ENCODE measurements around the gene MARCKS.

The MARCKS gene

GRCh38 chr6:113871975-113872374 is 14.8 kb downstream of the MARCKS start:
- H3K9me3 ChIP-seq (ENCODE audit: control insufficient read depth, insufficient read depth, low read length) = no peaks in the 10 kb centered on the region
- H3K36me3 ChIP-seq (ENCODE audit: control insufficient read depth, insufficient read depth, low read length) = no peaks in the 10 kb centered on the region
- H3K4me3 ChIP-seq (ENCODE audit: low read depth, low read length) = no peak overlapping the region
- H3K9ac ChIP-seq (ENCODE audit: low read depth, low read length) = no peak overlapping the region
- no peaks in the 10 kb centered on the region for H3K4me1 ChIP-seq (ENCODE audit: control insufficient read depth, insufficient read depth, low read length)
- H3K27me3 ChIP-seq (ENCODE audit: control insufficient read depth, insufficient read depth, low read length) = no peaks in the 10 kb centered on the region

GRCh38 chr6:113873043-113873667 is 16.0 kb downstream of the MARCKS start:
- H3K9ac ChIP-seq (ENCODE audit: low read depth, low read length) = no peak overlapping the region

GRCh38 chr6:113875470-113875869 is 18.3 kb downstream of the MARCKS start:
- H3K9me3 ChIP-seq (ENCODE audit: control insufficient read depth, insufficient read depth, low read length) = no peaks in the 10 kb centered on the region
- no peak overlapping the region for H3K4me3 ChIP-seq (ENCODE audit: low read depth, low read length)
- H3K27me3 ChIP-seq (ENCODE audit: control insufficient read depth, insufficient read depth, low read length) = no peaks in the 10 kb centered on the region
- H3K36me3 ChIP-seq (ENCODE audit: control insufficient read depth, insufficient read depth, low read length) = no peaks in the 10 kb centered on the region
- no peak overlapping the region for H3K9ac ChIP-seq (ENCODE audit: low read depth, low read length)
- H3K4me1 ChIP-seq (ENCODE audit: control insufficient read depth, insufficient read depth, low read length) = no peaks in the 10 kb centered on the region

More at GRCh38 chr6:113873043-113873667, 16.0 kb downstream of the MARCKS start:
- H3K27me3 ChIP-seq (ENCODE audit: control insufficient read depth, insufficient read depth, low read length) = no peaks in the 10 kb centered on the region
- no peaks in the 10 kb centered on the region for H3K4me1 ChIP-seq (ENCODE audit: control insufficient read depth, insufficient read depth, low read length)
- no peaks in the 10 kb centered on the region for H3K9me3 ChIP-seq (ENCODE audit: control insufficient read depth, insufficient read depth, low read length)
- no peak overlapping the region for H3K4me3 ChIP-seq (ENCODE audit: low read depth, low read length)
- H3K36me3 ChIP-seq (ENCODE audit: control insufficient read depth, insufficient read depth, low read length) = no peaks in the 10 kb centered on the region

- H3K27me3 ChIP-seq (ENCODE audit: control insufficient read depth, insufficient read depth, low read length) = no peaks in the 10 kb centered on the region
- H3K9ac ChIP-seq (ENCODE audit: low read depth, low read length) = no peak overlapping the region
- no peaks in the 10 kb centered on the region for H3K9me3 ChIP-seq (ENCODE audit: control insufficient read depth, insufficient read depth, low read length)
- H3K4me1 ChIP-seq (ENCODE audit: control insufficient read depth, insufficient read depth, low read length) = no peaks in the 10 kb centered on the region
- no peaks in the 10 kb centered on the region for H3K36me3 ChIP-seq (ENCODE audit: control insufficient read depth, insufficient read depth, low read length)
- no peak overlapping the region for H3K4me3 ChIP-seq (ENCODE audit: low read depth, low read length)
These were observed 19.6 kb downstream of the MARCKS start for GRCh38 chr6:113876695-113877094.

- Histone ChIP-seq H3K4me3 (ENCODE audit: low read depth, low read length) (no peak overlapping the region), H3K36me3 (ENCODE audit: control insufficient read depth, insufficient read depth, low read length) (no peaks in the 10 kb centered on the region), H3K4me1 (ENCODE audit: control insufficient read depth, insufficient read depth, low read length) (no peaks in the 10 kb centered on the region), H3K9me3 (ENCODE audit: control insufficient read depth, insufficient read depth, low read length) (no peaks in the 10 kb centered on the region), H3K9ac (ENCODE audit: low read depth, low read length) (no peak overlapping the region), H3K27me3 (ENCODE audit: control insufficient read depth, insufficient read depth, low read length) (no peaks in the 10 kb centered on the region)
These were observed 22.3 kb downstream of the MARCKS start for GRCh38 chr6:113879186-113880096.

- Histone ChIP-seq H3K4me3 (ENCODE audit: low read depth, low read length) (no peak overlapping the region), H3K9ac (ENCODE audit: low read depth, low read length) (no peak overlapping the region), H3K36me3 (ENCODE audit: control insufficient read depth, insufficient read depth, low read length) (no peaks in the 10 kb centered on the region), H3K4me1 (ENCODE audit: control insufficient read depth, insufficient read depth, low read length) (no peaks in the 10 kb centered on the region), H3K9me3 (ENCODE audit: control insufficient read depth, insufficient read depth, low read length) (no peaks in the 10 kb centered on the region), H3K27me3 (ENCODE audit: control insufficient read depth, insufficient read depth, low read length) (no peaks in the 10 kb centered on the region)
These were observed 24.4 kb downstream of the MARCKS start for GRCh38 chr6:113881478-113881980.

GRCh38 chr6:113882336-113883022 is 25.3 kb downstream of the MARCKS start:
- no peaks in the 10 kb centered on the region for H3K4me1 ChIP-seq (ENCODE audit: control insufficient read depth, insufficient read depth, low read length)
- no peaks in the 10 kb centered on the region for H3K36me3 ChIP-seq (ENCODE audit: control insufficient read depth, insufficient read depth, low read length)
- H3K9ac ChIP-seq (ENCODE audit: low read depth, low read length) = no peak overlapping the region
- H3K27me3 ChIP-seq (ENCODE audit: control insufficient read depth, insufficient read depth, low read length) = no peaks in the 10 kb centered on the region
- no peak overlapping the region for H3K4me3 ChIP-seq (ENCODE audit: low read depth, low read length)
- H3K9me3 ChIP-seq (ENCODE audit: control insufficient read depth, insufficient read depth, low read length) = no peaks in the 10 kb centered on the region

GRCh38 chr6:113884011-113884410 is 26.9 kb downstream of the MARCKS start:
- Histone ChIP-seq H3K36me3 (ENCODE audit: control insufficient read depth, insufficient read depth, low read length) (no peaks in the 10 kb centered on the region), H3K4me1 (ENCODE audit: control insufficient read depth, insufficient read depth, low read length) (no peaks in the 10 kb centered on the region), H3K27me3 (ENCODE audit: control insufficient read depth, insufficient read depth, low read length) (no peaks in the 10 kb centered on the region), H3K9me3 (ENCODE audit: control insufficient read depth, insufficient read depth, low read length) (no peaks in the 10 kb centered on the region), H3K4me3 (ENCODE audit: low read depth, low read length) (no peak overlapping the region), H3K9ac (ENCODE audit: low read depth, low read length) (no peak overlapping the region)

- Histone ChIP-seq H3K4me1 (ENCODE audit: control insufficient read depth, insufficient read depth, low read length) (no peaks in the 10 kb centered on the region), H3K9ac (ENCODE audit: low read depth, low read length) (no peak overlapping the region), H3K4me3 (ENCODE audit: low read depth, low read length) (no peak overlapping the region), H3K36me3 (ENCODE audit: control insufficient read depth, insufficient read depth, low read length) (no peaks in the 10 kb centered on the region), H3K27me3 (ENCODE audit: control insufficient read depth, insufficient read depth, low read length) (no peaks in the 10 kb centered on the region), H3K9me3 (ENCODE audit: control insufficient read depth, insufficient read depth, low read length) (no peaks in the 10 kb centered on the region)
These were observed 29.4 kb downstream of the MARCKS start for GRCh38 chr6:113886512-113886911.

GRCh38 chr6:113888493-113888892 is 31.3 kb downstream of the MARCKS start:
- no peaks in the 10 kb centered on the region for H3K36me3 ChIP-seq (ENCODE audit: control insufficient read depth, insufficient read depth, low read length)

GRCh38 chr6:113888956-113889630 is 31.9 kb downstream of the MARCKS start:
- Histone ChIP-seq H3K4me3 (ENCODE audit: low read depth, low read length) (no peak overlapping the region), H3K36me3 (ENCODE audit: control insufficient read depth, insufficient read depth, low read length) (no peaks in the 10 kb centered on the region), H3K27me3 (ENCODE audit: control insufficient read depth, insufficient read depth, low read length) (no peaks in the 10 kb centered on the region), H3K4me1 (ENCODE audit: control insufficient read depth, insufficient read depth, low read length) (no peaks in the 10 kb centered on the region), H3K9me3 (ENCODE audit: control insufficient read depth, insufficient read depth, low read length) (no peaks in the 10 kb centered on the region), H3K9ac (ENCODE audit: low read depth, low read length) (no peak overlapping the region)

More at GRCh38 chr6:113888493-113888892, 31.3 kb downstream of the MARCKS start:
- no peaks in the 10 kb centered on the region for H3K27me3 ChIP-seq (ENCODE audit: control insufficient read depth, insufficient read depth, low read length)
- H3K4me3 ChIP-seq (ENCODE audit: low read depth, low read length) = no peak overlapping the region
- H3K9ac ChIP-seq (ENCODE audit: low read depth, low read length) = no peak overlapping the region
- H3K4me1 ChIP-seq (ENCODE audit: control insufficient read depth, insufficient read depth, low read length) = no peaks in the 10 kb centered on the region
- no peaks in the 10 kb centered on the region for H3K9me3 ChIP-seq (ENCODE audit: control insufficient read depth, insufficient read depth, low read length)

Measured in iPS-15b (cell line).